GM21447 (cell line): ENCODE measurements around the gene PACS2.

Experiments used
- ATAC-seq: cut with Tn5 transposase; IDR thresholded peaks from one replicate; pipeline ENCODE4 v1.9.1; 2021; ENCODE audit not compliant: unreplicated experiment

PACS2 gene

GRCh38 chr14:105419195-105420091 lies 104.9 kb downstream of the PACS2 start, which contains the start of gene MTA1:
TSS of gene MTA1 (plus strand) at chr14:105419827. CDS start at chr14:105420036, 209 bp downstream.
- no peak for ATAC-seq

GRCh38 chr14:105420101-105420973 lies 105.8 kb downstream of the PACS2 start:
- no peak for ATAC-seq

- ATAC-seq, result no peak
Measured at GRCh38 chr14:105420974-105421674, 106.6 kb downstream of the PACS2 start.

- no peak for ATAC-seq
Measured at GRCh38 chr14:105421723-105422615, 107.4 kb downstream of the PACS2 start.

GRCh38 chr14:105422695-105423487 lies 108.3 kb downstream of the PACS2 start:
- no peak for ATAC-seq

GRCh38 chr14:105423488-105424195 lies 109.1 kb downstream of the PACS2 start:
- no peak for ATAC-seq

- ATAC-seq, result no peak
Measured at GRCh38 chr14:105424861-105425260, 110.3 kb downstream of the PACS2 start.

- no peak for ATAC-seq
Measured at GRCh38 chr14:105425823-105426247, 111.3 kb downstream of the PACS2 start.

- ATAC-seq, result no peak
Measured at GRCh38 chr14:105426416-105427130, 112.0 kb downstream of the PACS2 start.

- no peak for ATAC-seq
Measured at GRCh38 chr14:105427412-105427811, 112.9 kb downstream of the PACS2 start.

GRCh38 chr14:105427936-105428485 lies 113.5 kb downstream of the PACS2 start:
- no peak for ATAC-seq

GRCh38 chr14:105430042-105430441 lies 115.5 kb downstream of the PACS2 start:
- ATAC-seq, result no peak

- ATAC-seq, result no peak
Measured at GRCh38 chr14:105430565-105430964, 116.0 kb downstream of the PACS2 start.

GRCh38 chr14:105431256-105431655 lies 116.7 kb downstream of the PACS2 start:
- ATAC-seq, result no peak

- ATAC-seq, result no peak
Measured at GRCh38 chr14:105432657-105433056, 118.1 kb downstream of the PACS2 start.

GRCh38 chr14:105433161-105433605 lies 118.6 kb downstream of the PACS2 start:
- ATAC-seq, result no peak

GRCh38 chr14:105436402-105436801 lies 121.9 kb downstream of the PACS2 start:
- ATAC-seq, result no peak
